PC-3 (cell line): ENCODE results near the gene DOCK1.

Source experiments
- EZH2 ChIP-seq: fragments of 300-600 bp; sonication (generic); IDR thresholded peaks from one replicate; pipeline ENCODE4 v1.6.1; 2017; ENCODE audit warnings: antibody characterized with exemption, mild to moderate bottlenecking, low read length; ENCODE audit not compliant: unreplicated experiment
- EZH2phosphoT487 ChIP-seq: fragments of 300-600 bp; sonication (generic); IDR thresholded peaks from 2 replicates; pipeline ENCODE4 v1.6.1; 2018; ENCODE audit warnings: mild to moderate bottlenecking, antibody characterized with exemption, low read length, borderline replicate concordance
- TF ChIP-seq, protein P1 (sequence below): fragments of 300-600 bp; sonication (generic); conservative IDR thresholded peaks from 2 replicates; pipeline ENCODE4 v1.5.1; 2017; ENCODE audit warnings: antibody characterized with exemption, low read depth, mild to moderate bottlenecking, low read length

DNA sequence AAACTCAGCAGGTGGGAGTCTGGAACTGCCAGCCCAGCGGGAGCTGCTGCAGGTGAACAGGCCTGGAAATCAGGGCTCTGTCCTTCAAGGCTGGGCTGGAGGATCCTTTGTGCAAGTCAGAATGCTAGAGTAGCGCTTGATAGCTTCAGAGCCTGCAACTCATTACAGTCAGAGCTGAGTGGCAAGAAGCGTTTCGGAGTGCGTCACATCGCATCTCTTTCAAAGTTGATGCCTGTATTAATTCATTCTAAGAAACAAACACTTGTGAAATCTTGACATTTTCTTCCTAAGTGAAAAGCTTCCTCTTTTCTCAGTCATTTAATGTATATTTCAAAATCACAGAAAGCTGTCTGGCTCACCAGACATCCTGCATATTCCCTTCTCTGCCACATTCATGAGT, 522.7 kb downstream of the DOCK1 start:
- TF ChIP-seq, protein P1, sequence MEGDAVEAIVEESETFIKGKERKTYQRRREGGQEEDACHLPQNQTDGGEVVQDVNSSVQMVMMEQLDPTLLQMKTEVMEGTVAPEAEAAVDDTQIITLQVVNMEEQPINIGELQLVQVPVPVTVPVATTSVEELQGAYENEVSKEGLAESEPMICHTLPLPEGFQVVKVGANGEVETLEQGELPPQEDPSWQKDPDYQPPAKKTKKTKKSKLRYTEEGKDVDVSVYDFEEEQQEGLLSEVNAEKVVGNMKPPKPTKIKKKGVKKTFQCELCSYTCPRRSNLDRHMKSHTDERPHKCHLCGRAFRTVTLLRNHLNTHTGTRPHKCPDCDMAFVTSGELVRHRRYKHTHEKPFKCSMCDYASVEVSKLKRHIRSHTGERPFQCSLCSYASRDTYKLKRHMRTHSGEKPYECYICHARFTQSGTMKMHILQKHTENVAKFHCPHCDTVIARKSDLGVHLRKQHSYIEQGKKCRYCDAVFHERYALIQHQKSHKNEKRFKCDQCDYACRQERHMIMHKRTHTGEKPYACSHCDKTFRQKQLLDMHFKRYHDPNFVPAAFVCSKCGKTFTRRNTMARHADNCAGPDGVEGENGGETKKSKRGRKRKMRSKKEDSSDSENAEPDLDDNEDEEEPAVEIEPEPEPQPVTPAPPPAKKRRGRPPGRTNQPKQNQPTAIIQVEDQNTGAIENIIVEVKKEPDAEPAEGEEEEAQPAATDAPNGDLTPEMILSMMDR: no peak
- TF ChIP-seq EZH2phosphoT487 (no peak), EZH2 (no peak)
